ENCODE data around the gene LRP8.

LRP8 gene

DNA sequence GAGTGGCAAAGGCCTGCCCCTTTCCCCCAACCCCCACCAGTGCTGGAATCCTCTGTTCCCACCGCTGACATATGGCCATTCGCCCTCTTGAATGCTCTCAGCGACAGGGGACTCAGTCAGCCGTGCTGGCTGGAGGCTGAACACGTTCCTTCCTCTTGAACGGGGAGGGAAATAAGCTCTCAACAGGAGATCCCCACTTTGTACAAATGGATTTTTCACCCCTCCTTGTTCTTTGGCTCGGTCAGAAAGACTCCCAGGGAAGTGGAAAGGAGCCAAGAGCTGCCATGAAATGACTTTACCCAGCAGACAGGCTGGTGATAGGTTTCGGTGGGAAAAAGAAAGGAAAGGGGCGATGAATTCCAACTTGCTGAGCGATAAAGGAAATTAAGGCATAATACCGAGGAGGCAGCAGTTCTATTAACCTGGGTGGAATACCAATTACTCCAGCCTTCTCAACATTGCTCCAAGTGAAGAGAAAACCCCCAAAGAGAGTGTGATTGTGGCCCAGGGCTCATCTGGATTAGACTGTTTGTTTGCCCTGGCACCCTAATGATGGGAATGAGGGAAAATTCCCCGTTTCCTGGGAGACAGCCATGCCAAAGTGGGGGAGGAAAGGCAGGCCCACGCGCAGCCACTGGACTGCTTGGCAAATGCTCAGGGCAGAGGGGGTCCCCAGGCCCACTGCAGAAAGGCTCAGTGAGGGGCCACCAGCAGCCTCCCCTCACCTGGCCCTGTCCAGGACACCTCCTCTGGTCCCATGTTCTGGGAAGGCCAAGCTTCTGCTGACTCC, 23.9 kb downstream of the LRP8 start:
- Histone ChIP-seq H3K36me3 (ENCODE audit: insufficient read depth, low read length) (0 out of 2 replicates have a peak, but pooled peaks cover 2% of the 10 kb centered on the region), H3K4me1 (ENCODE audit: insufficient read depth, low read length) (peaks cover 6% of the 10 kb centered on the region; the same call in 1 of the 2 replicates), H3K9me3 (ENCODE audit: control insufficient read depth, insufficient read depth, low read length) (no peaks in the 10 kb centered on the region), H3K9ac (ENCODE audit: low read depth, low read length) (no peak overlapping the region)

DNA sequence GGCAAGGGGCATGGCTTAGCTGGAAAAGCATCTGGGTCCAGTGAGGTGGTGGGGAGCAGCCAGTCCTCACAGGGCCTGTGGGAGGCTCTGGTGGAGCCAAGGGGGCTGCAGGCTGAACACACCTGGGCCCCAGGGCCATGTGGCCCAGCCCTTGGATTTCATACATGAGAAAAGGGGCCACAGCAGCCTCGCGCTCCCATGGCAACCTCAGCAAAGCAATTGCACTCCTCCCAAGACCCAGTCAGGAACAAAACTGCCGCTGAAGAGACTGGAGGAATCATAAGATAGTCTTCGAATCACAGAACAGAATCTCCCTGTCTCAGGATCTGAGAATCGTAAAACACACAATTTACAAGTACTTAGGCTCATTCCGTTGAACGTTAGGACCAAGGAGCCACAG, 24.6 kb downstream of the LRP8 start:
- no peak overlapping the region for H3K9ac ChIP-seq (ENCODE audit: low read depth, low read length)
- peaks cover 6% of the 10 kb centered on the region; the same call in 1 of the 2 replicates for H3K4me1 ChIP-seq (ENCODE audit: insufficient read depth, low read length)
- no peaks in the 10 kb centered on the region for H3K9me3 ChIP-seq (ENCODE audit: control insufficient read depth, insufficient read depth, low read length)
- 0 out of 2 replicates have a peak, but pooled peaks cover 2% of the 10 kb centered on the region for H3K36me3 ChIP-seq (ENCODE audit: insufficient read depth, low read length)

DNA sequence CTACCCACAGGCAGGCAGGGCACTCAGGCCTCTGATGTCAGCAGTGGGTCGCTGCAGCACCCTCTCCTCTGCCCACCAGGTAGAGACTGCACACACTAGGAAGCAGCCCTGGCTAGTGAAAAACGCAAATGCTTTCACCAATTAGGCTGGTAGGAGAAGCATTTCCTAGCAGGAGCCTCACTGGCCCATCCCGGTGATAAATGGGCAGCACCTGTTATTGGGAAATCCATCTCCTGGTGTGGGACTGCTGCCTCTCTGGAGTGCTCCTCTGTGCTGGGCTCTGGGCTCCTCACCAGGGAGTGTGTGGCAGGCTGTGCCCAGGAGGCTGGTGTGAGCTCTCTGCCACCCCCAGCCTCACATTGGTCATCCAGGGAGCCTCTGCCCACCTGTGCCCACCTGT, 28.6 kb downstream of the LRP8 start:
- H3K9me3 ChIP-seq (ENCODE audit: control insufficient read depth, insufficient read depth, low read length) = no peaks in the 10 kb centered on the region
- 0 out of 2 replicates have a peak, but pooled peaks cover 2% of the 10 kb centered on the region for H3K36me3 ChIP-seq (ENCODE audit: insufficient read depth, low read length)
- peaks cover 8% of the 10 kb centered on the region; the same call in 1 of the 2 replicates for H3K4me1 ChIP-seq (ENCODE audit: insufficient read depth, low read length)
- no peak overlapping the region for H3K9ac ChIP-seq (ENCODE audit: low read depth, low read length)

DNA sequence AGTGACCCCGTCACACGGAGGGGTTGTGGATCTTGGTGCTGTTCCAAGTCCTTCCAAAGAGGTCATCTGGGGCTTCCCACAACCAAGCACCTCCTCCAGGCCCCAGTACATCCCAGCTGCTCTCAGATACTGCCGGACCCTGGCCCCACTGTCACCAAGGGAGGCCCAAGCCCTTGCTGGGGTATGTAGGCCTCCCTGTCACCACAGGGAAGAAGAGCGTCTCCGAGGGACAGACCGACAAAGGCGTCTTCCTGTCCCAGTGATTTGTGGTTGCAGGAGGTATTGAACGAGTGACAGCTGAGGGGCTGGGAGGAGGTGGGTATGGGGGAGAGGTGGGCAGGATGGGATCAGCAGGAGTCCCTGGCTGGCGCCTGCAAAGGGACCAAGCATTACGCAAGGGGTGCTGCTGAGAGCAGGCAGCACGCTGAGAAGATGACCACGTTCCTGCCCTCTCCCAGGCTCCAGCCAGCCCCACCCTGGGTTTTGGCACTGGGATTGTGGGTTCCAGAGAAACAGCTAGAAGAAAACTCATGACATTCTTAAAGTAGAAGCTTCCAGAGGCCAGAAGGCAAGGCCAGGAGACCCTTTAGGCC, 29.7 kb downstream of the LRP8 start:
- H3K36me3 ChIP-seq (ENCODE audit: insufficient read depth, low read length) = no peaks in the 10 kb centered on the region
- H3K9ac ChIP-seq (ENCODE audit: low read depth, low read length) = no peak overlapping the region
- H3K4me1 ChIP-seq (ENCODE audit: insufficient read depth, low read length) = peaks cover 8% of the 10 kb centered on the region; the same call in 1 of the 2 replicates
- no peaks in the 10 kb centered on the region for H3K9me3 ChIP-seq (ENCODE audit: control insufficient read depth, insufficient read depth, low read length)

GRCh38 chr1:53297195-53297594, 30.7 kb downstream of the LRP8 start:
- H3K4me1 ChIP-seq (ENCODE audit: insufficient read depth, low read length) = peaks cover 8% of the 10 kb centered on the region; the same call in 1 of the 2 replicates
- H3K9ac ChIP-seq (ENCODE audit: low read depth, low read length) = no peak overlapping the region
- no peaks in the 10 kb centered on the region for H3K36me3 ChIP-seq (ENCODE audit: insufficient read depth, low read length)

GRCh38 chr1:53296117-53296749, 31.6 kb downstream of the LRP8 start:
- peaks cover 8% of the 10 kb centered on the region; the same call in 1 of the 2 replicates for H3K4me1 ChIP-seq (ENCODE audit: insufficient read depth, low read length)
- no peak overlapping the region for H3K9ac ChIP-seq (ENCODE audit: low read depth, low read length)
- H3K9me3 ChIP-seq (ENCODE audit: control insufficient read depth, insufficient read depth, low read length) = no peaks in the 10 kb centered on the region
- no peaks in the 10 kb centered on the region for H3K36me3 ChIP-seq (ENCODE audit: insufficient read depth, low read length)

More at GRCh38 chr1:53297195-53297594, 30.7 kb downstream of the LRP8 start:
- H3K9me3 ChIP-seq (ENCODE audit: control insufficient read depth, insufficient read depth, low read length) = no peaks in the 10 kb centered on the region

- Histone ChIP-seq H3K9me3 (ENCODE audit: control insufficient read depth, insufficient read depth, low read length) (no peaks in the 10 kb centered on the region), H3K4me1 (ENCODE audit: insufficient read depth, low read length) (peaks cover 8% of the 10 kb centered on the region; the same call in 1 of the 2 replicates), H3K9ac (ENCODE audit: low read depth, low read length) (no peak overlapping the region), H3K36me3 (ENCODE audit: insufficient read depth, low read length) (no peaks in the 10 kb centered on the region)
These were observed 32.1 kb downstream of the LRP8 start for GRCh38 chr1:53295726-53296116.

- H3K4me1 ChIP-seq (ENCODE audit: insufficient read depth, low read length) = peaks cover 8% of the 10 kb centered on the region; the same call in 1 of the 2 replicates
- H3K36me3 ChIP-seq (ENCODE audit: insufficient read depth, low read length) = no peaks in the 10 kb centered on the region
- H3K9ac ChIP-seq (ENCODE audit: low read depth, low read length) = no peak overlapping the region
- H3K9me3 ChIP-seq (ENCODE audit: control insufficient read depth, insufficient read depth, low read length) = no peaks in the 10 kb centered on the region
These were observed 32.6 kb downstream of the LRP8 start for GRCh38 chr1:53295295-53295694.

DNA sequence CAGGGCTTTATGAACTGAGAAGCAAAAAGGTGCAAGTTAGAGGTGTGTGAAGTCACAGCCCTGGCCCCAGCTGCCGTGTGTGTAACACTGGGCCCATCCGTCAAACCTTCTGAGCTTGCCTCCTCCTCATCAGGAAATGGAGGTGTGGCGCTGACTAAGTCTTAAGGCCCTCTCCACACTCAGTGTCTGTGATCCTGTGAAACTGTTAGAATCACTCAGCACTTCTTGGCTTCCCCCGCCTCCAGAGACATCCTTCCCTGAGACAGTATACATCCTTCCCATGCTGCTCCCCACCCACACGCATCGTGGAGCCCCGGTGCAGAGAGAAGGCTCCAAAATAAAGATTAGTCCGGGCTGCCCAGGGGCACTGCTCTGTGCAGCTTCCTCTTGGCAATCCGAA, 33.3 kb downstream of the LRP8 start:
- H3K36me3 ChIP-seq (ENCODE audit: insufficient read depth, low read length) = no peaks in the 10 kb centered on the region
- H3K4me1 ChIP-seq (ENCODE audit: insufficient read depth, low read length) = peaks cover 8% of the 10 kb centered on the region; the same call in 1 of the 2 replicates
- H3K9me3 ChIP-seq (ENCODE audit: control insufficient read depth, insufficient read depth, low read length) = no peaks in the 10 kb centered on the region
- no peak overlapping the region for H3K9ac ChIP-seq (ENCODE audit: low read depth, low read length)

DNA sequence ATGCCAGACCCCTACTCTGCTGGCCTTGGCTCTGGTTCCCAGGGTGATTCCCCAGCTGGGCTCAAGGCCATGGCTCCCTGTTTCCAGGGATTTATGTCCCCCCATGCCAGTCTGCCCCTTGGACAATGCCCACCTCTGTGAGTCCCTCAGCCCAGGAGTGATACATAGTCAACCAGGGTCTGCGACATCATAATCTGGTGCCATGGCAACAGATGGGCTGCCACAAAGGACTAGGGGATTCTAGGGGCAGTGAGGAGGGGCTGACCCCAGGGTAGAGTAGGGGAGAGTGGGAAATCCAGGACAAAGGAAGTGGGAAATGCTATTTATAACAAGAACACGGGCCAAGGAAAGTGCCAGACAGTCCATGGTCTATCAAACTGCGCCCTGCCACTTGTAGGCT, 33.8 kb downstream of the LRP8 start:
- Histone ChIP-seq H3K9ac (ENCODE audit: low read depth, low read length) (no peak overlapping the region), H3K9me3 (ENCODE audit: control insufficient read depth, insufficient read depth, low read length) (no peaks in the 10 kb centered on the region), H3K36me3 (ENCODE audit: insufficient read depth, low read length) (peaks cover 2% of the 10 kb centered on the region; the same call in 1 of the 2 replicates), H3K4me1 (ENCODE audit: insufficient read depth, low read length) (peaks cover 8% of the 10 kb centered on the region; the same call in 1 of the 2 replicates)

DNA sequence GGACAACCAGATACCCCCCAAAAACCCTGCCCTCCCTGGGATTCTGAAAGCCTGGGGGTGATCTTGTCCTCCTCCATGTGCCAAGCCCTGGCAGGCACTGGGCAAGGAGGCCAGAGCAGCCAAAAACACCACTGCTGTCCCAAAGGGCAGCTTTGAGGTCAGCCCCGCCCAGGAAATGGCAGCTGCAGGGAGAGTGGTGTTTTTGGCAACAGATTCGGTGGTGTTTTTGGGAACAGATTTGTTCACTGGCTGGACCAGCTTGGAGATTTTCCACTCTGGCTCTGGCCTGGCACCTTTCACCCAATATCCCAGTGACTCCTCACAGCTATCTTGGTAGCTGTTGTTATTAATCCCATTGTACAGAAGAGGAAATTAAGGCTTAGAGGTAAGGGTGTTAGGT, 34.7 kb downstream of the LRP8 start:
- Histone ChIP-seq H3K9ac (ENCODE audit: low read depth, low read length) (no peak overlapping the region), H3K4me1 (ENCODE audit: insufficient read depth, low read length) (peaks cover 8% of the 10 kb centered on the region; the same call in 1 of the 2 replicates), H3K9me3 (ENCODE audit: control insufficient read depth, insufficient read depth, low read length) (no peaks in the 10 kb centered on the region), H3K36me3 (ENCODE audit: insufficient read depth, low read length) (peaks cover 4% of the 10 kb centered on the region; the same call in 1 of the 2 replicates)

GRCh38 chr1:53292690-53293089, 35.2 kb downstream of the LRP8 start:
- Histone ChIP-seq H3K36me3 (ENCODE audit: insufficient read depth, low read length) (peaks cover 4% of the 10 kb centered on the region; the same call in 1 of the 2 replicates), H3K9ac (ENCODE audit: low read depth, low read length) (no peak overlapping the region), H3K4me1 (ENCODE audit: insufficient read depth, low read length) (peaks cover 8% of the 10 kb centered on the region; the same call in 1 of the 2 replicates), H3K9me3 (ENCODE audit: control insufficient read depth, insufficient read depth, low read length) (no peaks in the 10 kb centered on the region)

GRCh38 chr1:53291574-53291973, 36.3 kb downstream of the LRP8 start:
- H3K9ac ChIP-seq (ENCODE audit: low read depth, low read length) = no peak overlapping the region
- H3K9me3 ChIP-seq (ENCODE audit: control insufficient read depth, insufficient read depth, low read length) = no peaks in the 10 kb centered on the region
- H3K36me3 ChIP-seq (ENCODE audit: insufficient read depth, low read length) = peaks cover 10% of the 10 kb centered on the region; the same call in 1 of the 2 replicates
- H3K4me1 ChIP-seq (ENCODE audit: insufficient read depth, low read length) = peaks cover 8% of the 10 kb centered on the region; the same call in 1 of the 2 replicates

DNA sequence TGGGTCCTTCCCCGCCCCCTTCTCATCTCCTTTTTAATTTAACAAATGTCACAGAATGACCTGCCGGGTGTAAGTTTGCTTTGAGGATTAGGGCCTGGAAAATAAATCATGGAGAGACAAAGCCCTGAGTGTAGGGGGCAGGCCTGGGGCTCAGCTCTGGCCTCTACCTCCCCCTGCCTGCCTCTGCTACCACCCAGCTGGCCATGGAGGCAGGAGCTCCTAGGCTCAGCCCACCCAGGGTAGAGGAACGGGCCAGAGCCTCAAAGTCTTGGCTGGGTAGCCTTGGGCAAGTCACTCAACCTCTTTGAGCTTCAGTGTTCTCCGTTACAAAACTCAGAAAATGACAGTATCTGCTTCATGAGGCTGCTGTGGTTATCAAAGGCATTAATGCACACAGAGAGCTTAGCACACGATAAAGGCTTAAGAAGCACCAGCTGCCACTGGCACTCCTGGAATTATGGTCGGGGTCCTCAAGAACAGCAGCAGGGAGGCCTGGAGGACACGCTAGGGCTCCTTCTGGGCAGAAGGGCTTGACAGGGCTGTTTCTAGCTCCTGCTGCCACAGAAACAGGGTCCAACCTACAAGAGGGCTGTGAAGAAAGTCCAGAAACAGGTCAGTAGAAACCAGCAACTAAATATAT, 39.0 kb downstream of the LRP8 start:
- H3K9ac ChIP-seq (ENCODE audit: low read depth, low read length) = no peak overlapping the region
- H3K4me1 ChIP-seq (ENCODE audit: insufficient read depth, low read length) = 0 out of 2 replicates have a peak, but pooled peaks cover 4% of the 10 kb centered on the region
- peaks cover 31% of the 10 kb centered on the region for H3K36me3 ChIP-seq (ENCODE audit: insufficient read depth, low read length)
- no peaks in the 10 kb centered on the region for H3K9me3 ChIP-seq (ENCODE audit: control insufficient read depth, insufficient read depth, low read length)
